ENCODE data around the gene AVPR2. TPM values are rescaled to one million over a fixed set of nuclear protein-coding genes. Genes with fewer than 3 reads are reported as not detected.

Gene AVPR2
- total RNA-seq, 1 experiment from 2014 or later = not detected

DNA sequence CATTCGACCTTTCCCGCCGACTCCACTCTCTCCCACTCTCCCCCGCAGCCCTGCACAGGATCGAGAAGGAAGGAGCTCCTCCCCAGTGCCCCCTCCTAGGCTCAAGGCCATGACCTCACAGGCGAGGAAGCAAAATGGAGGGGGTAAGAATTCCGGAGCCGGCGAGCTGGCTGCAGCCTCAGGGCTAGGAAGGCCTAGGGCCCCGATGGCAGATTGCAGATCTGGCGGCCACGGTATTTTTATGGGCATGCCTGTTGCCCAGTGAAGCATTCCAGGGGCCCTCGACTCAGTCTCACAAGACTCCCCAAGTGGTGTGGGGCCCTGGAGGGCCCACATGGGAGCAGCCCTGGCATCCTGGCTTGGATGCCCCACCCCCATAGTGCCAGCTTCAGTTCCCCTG is 17.6 kb upstream of the AVPR2 start:
- DNase-seq = no peak
- peaks cover 19% of the 10 kb centered on the region for H3K4me1 ChIP-seq
- H3K4me3 ChIP-seq = no peak overlapping the region; the same call in 1 of the 2 replicates
- H3K36me3 ChIP-seq = no peaks in the 10 kb centered on the region
- H3K27me3 ChIP-seq = no peaks in the 10 kb centered on the region
- H3K9me3 ChIP-seq (replicated peaks) = no peaks in the 10 kb centered on the region
- H3K27ac ChIP-seq = peak overlapping the region; percentile 25; the same call in 1 of the 2 replicates

GRCh38 chrX:153887385-153887784 is 17.1 kb upstream of the AVPR2 start:
- Histone ChIP-seq H3K4me1 (peaks cover 15% of the 10 kb centered on the region), H3K27me3 (no peaks in the 10 kb centered on the region), H3K9me3 (replicated peaks) (no peaks in the 10 kb centered on the region), H3K4me3 (no peak overlapping the region), H3K27ac (no peak overlapping the region), H3K36me3 (no peaks in the 10 kb centered on the region)
- no peak for DNase-seq

DNA sequence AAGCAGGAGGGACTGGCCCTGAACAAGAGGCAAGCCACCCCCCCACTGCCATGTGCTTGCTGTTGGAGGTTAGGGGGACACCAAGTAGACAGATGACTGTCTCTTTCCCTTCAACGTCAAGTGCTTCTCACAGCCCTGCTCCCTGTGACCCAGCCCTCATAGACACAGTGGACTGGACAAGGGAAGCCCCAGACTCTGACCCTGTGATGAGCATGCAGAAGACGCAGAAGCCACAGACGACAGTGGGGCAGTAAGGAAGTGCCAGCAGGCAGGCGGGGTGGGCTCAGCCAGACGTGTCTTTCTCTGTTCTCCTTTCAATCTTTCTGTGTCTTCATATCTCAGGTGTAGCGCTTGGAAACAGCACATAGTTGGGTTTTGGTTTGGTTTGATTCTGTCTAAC is 16.1 kb upstream of the AVPR2 start:
- Histone ChIP-seq H3K4me3 (no peak overlapping the region), H3K27me3 (no peaks in the 10 kb centered on the region), H3K9me3 (replicated peaks) (no peaks in the 10 kb centered on the region), H3K4me1 (peaks cover 14% of the 10 kb centered on the region), H3K27ac (no peak overlapping the region), H3K36me3 (no peaks in the 10 kb centered on the region)
- no peak for DNase-seq

DNA sequence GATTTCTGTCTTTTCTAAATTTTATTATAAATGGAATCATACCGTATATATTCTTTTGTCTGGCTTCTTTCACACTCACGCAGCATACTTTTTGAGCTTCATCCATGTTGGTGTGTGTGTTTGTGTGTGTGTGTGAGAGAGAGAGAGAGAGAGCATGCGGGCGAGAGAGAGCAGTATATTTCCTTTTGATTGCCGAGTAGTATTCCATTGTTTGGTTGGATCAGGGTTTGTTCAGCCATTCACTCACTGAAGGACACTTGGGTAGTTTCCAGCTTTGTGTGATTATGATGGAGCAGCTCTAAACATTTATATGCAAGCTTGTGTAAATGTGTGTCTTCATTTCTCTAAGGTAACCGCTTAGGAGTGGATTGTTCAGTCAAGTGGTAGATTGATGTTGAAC is 15.3 kb upstream of the AVPR2 start:
- H3K36me3 ChIP-seq = no peaks in the 10 kb centered on the region
- no peak overlapping the region for H3K4me3 ChIP-seq
- no peak overlapping the region for H3K27ac ChIP-seq
- H3K9me3 ChIP-seq (replicated peaks) = no peaks in the 10 kb centered on the region
- H3K4me1 ChIP-seq = peaks cover 20% of the 10 kb centered on the region
- no peaks in the 10 kb centered on the region for H3K27me3 ChIP-seq
- no peak for DNase-seq

- no peak for DNase-seq
- Histone ChIP-seq H3K36me3 (no peaks in the 10 kb centered on the region), H3K9me3 (replicated peaks) (no peaks in the 10 kb centered on the region), H3K27me3 (no peaks in the 10 kb centered on the region), H3K4me1 (peaks cover 31% of the 10 kb centered on the region), H3K4me3 (no peak overlapping the region), H3K27ac (no peak overlapping the region)
These were observed 6.6 kb upstream of the AVPR2 start for GRCh38 chrX:153897899-153898298.

DNA sequence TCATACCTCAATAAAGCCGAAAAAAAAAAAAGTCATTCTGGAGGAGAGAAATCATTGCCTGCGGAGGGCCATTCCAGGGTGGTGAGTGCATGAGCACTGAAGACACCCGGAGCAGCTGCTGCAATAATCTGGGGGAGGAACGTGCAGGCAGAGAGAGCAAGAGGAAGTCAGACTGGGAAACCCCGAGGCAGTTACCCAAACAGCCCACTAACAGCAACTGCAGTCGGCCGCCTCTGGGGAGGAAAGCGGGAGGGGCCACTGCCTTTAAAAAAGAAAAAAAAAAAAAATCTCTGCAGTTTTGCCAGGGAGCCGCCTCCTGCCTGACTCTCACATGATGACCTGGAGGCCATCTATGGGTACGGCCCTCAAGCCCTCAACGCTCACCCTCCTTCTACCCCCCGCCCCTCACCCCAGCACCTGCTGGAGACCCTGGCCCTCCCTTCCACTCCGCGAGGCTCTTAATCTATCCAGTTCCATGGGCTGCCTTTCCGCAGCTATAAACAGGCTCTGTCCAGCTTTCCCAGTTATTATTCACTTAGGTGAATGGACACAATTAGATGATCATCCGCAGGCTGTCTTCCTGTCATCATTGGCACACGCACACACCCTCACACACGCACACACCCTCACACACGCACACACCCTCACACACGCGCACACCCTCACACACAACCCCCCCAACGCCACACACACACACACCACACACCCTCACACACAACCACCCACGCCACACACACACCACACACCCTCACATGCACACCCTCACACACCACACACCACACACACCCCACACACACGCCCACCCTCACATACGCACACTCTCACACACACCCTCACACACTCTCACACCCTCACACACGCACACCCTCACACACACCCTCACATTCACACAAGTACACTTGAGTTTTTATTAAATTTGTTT is 3.4 kb upstream of the AVPR2 start:
- Histone ChIP-seq H3K4me3 (peak overlapping the region; percentile 25), H3K27ac (peak overlapping the region; percentile 22; the same call in 1 of the 2 replicates), H3K4me1 (peaks cover 20% of the 10 kb centered on the region), H3K36me3 (no peaks in the 10 kb centered on the region), H3K27me3 (no peaks in the 10 kb centered on the region), H3K9me3 (replicated peaks) (no peaks in the 10 kb centered on the region)
- DNase-seq = peak; percentile 90

DNA sequence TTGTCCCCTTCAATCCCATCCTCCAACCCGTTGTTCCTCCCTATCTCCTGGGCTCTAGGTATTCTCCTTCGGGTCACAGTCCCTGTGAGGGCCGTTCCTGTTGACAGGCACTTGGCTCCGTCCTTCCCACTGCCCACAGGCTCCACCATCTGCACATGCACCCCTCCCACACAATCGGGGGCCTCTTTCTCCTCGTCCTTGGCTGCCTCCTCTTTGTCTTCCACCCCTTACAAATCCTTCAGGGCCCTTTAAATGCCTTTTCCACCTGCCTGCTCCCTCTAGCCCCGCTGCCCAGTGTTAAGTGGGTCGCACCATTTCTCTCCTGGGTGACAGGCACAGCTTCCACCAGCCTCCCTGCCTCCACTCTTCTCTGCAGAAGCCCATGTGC is 2.7 kb upstream of the AVPR2 start:
- no peak overlapping the region; the same call in 1 of the 2 replicates for H3K27ac ChIP-seq
- H3K4me3 ChIP-seq = no peak overlapping the region
- H3K36me3 ChIP-seq = no peaks in the 10 kb centered on the region
- peaks cover 20% of the 10 kb centered on the region for H3K4me1 ChIP-seq
- H3K9me3 ChIP-seq (replicated peaks) = no peaks in the 10 kb centered on the region
- H3K27me3 ChIP-seq = no peaks in the 10 kb centered on the region
- no peak for DNase-seq

DNA sequence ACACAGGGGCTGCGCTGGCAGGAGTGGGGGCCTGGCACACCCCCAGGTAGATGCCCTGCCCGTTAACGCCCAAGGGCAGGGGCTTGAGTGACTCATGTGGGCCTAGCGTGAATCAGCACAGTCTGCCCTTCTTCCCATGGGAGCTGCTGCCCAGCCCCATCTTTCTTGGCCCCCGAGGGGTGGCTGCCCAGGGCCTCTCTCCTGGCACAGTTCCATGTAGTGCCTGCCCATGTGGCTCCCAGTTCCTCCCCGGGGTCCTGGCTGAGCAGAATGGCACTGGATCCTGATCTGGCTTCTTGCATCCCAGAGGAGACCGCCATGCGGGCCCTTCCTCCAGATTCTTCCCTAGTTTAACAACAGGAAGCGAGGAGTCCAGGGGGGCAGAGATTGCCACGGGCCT is 2.1 kb upstream of the AVPR2 start:
- H3K27me3 ChIP-seq = no peaks in the 10 kb centered on the region
- H3K4me1 ChIP-seq = peaks cover 20% of the 10 kb centered on the region
- no peaks in the 10 kb centered on the region for H3K36me3 ChIP-seq
- no peak overlapping the region for H3K27ac ChIP-seq
- DNase-seq = no peak
- H3K9me3 ChIP-seq (replicated peaks) = no peaks in the 10 kb centered on the region
- H3K4me3 ChIP-seq = no peak overlapping the region

DNA sequence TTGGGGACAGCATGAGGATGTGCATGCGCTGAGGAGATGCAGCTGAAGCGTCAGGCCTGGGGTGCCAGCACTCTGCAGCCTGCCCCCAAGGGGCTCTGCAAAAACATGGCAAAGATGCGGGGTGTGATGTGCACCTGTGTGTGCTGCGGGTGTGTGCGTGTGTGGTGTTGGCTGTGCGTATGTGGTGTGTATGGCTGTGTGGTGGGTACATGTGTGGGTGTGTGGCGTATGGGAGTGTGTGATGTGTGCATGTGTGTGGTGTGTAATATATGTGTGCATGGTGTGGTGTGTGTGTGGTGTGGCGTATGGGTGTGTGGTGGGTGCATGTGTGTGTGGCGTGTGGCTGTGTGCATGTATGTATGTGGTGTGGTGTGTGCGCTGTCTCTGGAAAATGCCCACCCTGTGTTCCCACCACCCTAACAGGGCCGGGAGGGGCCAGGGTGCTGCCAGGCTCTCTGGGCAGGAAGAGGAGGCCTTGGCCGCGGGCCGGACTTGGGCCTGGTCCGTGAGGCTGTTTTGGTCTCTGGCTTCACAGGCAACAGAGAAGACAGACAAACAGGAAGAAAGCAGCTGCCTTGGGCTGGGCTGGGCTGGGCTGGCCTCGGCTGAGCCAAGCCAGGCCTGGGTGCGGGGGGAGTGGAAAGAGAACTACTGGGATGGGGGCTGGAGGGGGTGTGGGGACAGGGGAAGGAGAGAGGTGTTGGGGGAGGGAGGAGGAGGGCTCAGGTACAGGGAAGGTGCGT is 1.1 kb upstream of the AVPR2 start:
- Histone ChIP-seq H3K27ac (no peak overlapping the region), H3K9me3 (replicated peaks) (no peaks in the 10 kb centered on the region), H3K4me3 (no peak overlapping the region), H3K27me3 (no peaks in the 10 kb centered on the region), H3K36me3 (no peaks in the 10 kb centered on the region), H3K4me1 (peaks cover 20% of the 10 kb centered on the region)
- no peak for DNase-seq

GRCh38 chrX:153905481-153906095 is 1.1 kb downstream of the AVPR2 start:
- H3K4me3 ChIP-seq = no peak overlapping the region
- H3K27me3 ChIP-seq = no peaks in the 10 kb centered on the region
- H3K9me3 ChIP-seq (replicated peaks) = no peaks in the 10 kb centered on the region
- DNase-seq = no peak
- H3K4me1 ChIP-seq = peaks cover 17% of the 10 kb centered on the region
- no peaks in the 10 kb centered on the region for H3K36me3 ChIP-seq
- no peak overlapping the region for H3K27ac ChIP-seq

DNA sequence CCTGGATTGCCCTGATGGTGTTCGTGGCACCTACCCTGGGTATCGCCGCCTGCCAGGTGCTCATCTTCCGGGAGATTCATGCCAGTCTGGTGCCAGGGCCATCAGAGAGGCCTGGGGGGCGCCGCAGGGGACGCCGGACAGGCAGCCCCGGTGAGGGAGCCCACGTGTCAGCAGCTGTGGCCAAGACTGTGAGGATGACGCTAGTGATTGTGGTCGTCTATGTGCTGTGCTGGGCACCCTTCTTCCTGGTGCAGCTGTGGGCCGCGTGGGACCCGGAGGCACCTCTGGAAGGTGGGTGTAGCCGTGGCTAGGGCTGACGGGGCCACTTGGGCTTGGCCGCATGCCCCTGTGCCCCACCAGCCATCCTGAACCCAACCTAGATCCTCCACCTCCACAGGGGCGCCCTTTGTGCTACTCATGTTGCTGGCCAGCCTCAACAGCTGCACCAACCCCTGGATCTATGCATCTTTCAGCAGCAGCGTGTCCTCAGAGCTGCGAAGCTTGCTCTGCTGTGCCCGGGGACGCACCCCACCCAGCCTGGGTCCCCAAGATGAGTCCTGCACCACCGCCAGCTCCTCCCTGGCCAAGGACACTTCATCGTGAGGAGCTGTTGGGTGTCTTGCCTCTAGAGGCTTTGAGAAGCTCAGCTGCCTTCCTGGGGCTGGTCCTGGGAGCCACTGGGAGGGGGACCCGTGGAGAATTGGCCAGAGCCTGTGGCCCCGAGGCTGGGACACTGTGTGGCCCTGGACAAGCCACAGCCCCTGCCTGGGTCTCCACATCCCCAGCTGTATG is 1.8 kb downstream of the AVPR2 start:
- peaks cover 14% of the 10 kb centered on the region for H3K4me1 ChIP-seq
- H3K27me3 ChIP-seq = no peaks in the 10 kb centered on the region
- H3K36me3 ChIP-seq = no peaks in the 10 kb centered on the region
- no peaks in the 10 kb centered on the region for H3K9me3 ChIP-seq (replicated peaks)
- H3K27ac ChIP-seq = no peak overlapping the region
- DNase-seq = no peak
- no peak overlapping the region for H3K4me3 ChIP-seq

- no peak for DNase-seq
- Histone ChIP-seq H3K9me3 (replicated peaks) (no peaks in the 10 kb centered on the region), H3K27me3 (no peaks in the 10 kb centered on the region), H3K4me3 (no peak overlapping the region), H3K4me1 (peaks cover 3% of the 10 kb centered on the region), H3K36me3 (no peaks in the 10 kb centered on the region), H3K27ac (no peak overlapping the region)
These were observed 3.0 kb downstream of the AVPR2 start for GRCh38 chrX:153907456-153907855.

DNA sequence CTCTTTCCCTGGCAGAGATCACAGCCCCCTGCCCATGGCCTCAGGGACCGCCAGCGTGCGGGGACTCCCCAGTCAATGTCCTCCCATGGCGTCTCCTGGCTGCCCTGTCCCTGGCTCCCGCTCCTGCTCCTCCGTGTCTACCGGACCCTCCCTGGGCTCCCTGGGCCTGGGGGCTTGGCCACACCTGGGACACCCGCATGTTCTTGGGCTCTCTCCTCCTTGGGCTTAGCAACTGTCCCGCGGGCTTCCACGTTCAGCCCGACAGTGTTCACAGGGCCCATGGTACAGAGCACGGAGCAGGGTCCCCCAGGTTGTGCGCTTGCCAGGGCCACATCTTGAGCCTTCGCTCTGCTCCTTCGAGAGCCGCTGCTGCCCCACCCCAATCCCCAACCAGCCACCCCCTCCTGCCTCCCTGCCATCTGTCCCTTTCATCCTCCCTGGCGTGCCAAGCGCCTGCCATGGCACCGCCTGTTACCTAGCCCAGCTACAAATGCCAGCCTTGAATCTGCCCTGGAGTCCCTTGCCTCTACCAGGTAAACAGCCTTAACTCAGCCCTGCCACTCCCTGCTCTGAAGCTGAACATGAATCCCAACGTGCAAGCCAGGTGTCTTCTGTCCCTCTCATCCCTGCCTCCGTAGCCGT is 3.9 kb downstream of the AVPR2 start:
- DNase-seq = no peak
- H3K4me3 ChIP-seq = no peak overlapping the region
- H3K4me1 ChIP-seq = no peaks in the 10 kb centered on the region
- H3K27ac ChIP-seq = no peak overlapping the region
- no peaks in the 10 kb centered on the region for H3K36me3 ChIP-seq
- H3K27me3 ChIP-seq = no peaks in the 10 kb centered on the region
- H3K9me3 ChIP-seq (replicated peaks) = no peaks in the 10 kb centered on the region
